Measurements from ENCODE around the gene CPEB3.

GRCh38 chr10:92124616-92125143 is 166.2 kb downstream of the CPEB3 start:
- TF ChIP-seq EZH2 (IDR thresholded peaks at IDR 0.05) (no peak), CTCF (IDR thresholded peaks at IDR 0.05) (no peak)

All from neural progenitor cell (in vitro differentiated cells).